RKO (cell line): ENCODE results near the gene XIRP2.

Source experiments
- DNase-seq: peaks from one replicate; pipeline ENCODE4 v3.0.0-alpha.2; 2016; ENCODE audit warnings: low spot score

The XIRP2 gene

DNA sequence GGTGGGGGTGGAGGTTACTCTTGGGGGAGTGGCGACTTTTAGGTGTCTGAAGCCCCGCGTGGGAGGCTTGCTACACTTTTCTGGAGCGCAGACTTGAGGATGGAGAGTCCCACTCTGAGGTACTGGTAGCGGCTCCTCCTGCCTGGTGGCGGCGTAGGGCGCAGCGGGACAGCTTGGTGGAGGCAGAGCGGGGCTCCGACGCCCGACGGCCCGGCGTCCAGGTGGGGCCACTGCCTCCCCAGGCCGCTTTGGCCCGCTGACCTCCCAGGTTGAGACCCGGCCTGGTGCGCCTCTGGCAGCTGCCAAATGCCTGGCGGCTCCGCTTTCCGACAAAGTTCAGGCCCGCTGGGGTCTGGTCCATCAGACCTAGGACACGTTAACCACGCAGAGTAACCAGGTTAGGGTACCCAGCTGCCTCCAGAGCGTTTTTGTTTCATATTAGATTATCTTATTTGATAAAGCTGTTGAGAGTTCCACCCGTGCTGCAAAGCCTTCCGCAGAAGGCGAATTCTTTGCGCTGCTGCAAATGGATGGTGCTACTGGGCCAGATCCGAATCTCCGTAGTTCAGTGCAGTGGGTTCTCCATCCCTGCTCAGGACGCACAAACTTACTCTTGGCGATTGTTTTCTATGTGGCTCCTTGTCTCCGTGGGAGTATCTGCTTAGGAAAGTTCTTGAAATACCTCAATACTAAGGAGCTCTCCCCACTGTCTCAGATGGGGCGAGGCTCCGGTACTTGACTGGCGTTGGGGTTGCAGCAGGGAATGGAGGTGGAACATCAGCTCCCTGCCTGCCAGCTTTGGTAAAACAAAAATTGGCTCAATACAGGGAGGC is 405.9 kb downstream of the XIRP2 start:
- no peak for DNase-seq

DNA sequence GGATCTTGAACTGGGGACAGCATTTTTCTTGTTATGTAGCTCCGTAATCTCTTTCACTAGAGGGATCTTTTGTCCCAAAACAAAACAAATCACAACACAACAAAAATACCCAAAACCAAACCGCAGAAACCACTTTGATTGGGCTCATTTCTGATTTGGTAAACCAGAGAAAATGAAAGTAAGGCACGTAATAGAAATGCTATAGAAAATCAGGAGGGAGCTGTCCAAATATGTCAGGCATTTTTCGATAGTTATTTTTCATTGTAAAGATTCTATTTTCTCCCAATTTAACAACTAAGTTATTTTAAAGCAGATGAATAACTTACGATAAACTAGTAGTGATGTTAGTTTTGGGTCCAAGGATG is 406.5 kb downstream of the XIRP2 start:
- no peak for DNase-seq

DNA sequence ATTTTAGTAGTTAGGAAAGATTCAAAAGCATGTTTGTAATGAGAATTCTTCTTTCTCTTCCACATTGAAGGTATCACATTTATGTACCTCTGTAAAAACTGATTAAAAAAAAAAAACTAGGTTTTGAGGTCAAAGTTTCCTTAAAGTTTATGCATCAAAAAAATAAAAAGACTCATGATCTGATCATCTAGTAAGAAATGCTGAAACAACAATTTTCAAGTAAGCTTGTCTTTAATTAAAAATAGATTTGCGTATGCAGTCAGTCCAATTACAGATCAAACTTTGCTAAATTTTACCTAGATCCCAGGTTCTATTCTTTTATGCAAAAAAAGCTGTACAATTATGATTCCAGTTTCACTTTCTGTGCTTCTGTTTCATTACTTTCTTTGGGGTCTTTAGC is 409.0 kb downstream of the XIRP2 start:
- DNase-seq = no peak

DNA sequence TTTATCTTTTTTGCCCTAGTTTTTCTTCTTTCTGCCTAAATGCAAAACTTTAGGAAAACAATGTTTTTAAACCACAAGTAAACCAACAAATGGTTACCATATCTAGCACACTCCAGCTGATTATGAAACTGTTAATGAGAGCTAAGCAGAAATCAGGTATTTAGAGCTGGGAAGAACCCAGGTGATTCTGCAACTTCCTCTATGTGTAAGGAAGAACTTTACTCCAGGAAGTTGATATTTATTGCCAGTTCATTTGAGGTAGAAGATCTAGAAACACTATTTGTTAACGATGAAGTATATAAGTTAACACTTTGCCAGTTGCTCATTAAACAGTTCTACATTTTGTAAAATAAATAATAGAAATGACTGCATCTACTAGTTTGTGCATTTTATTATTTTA is 409.7 kb downstream of the XIRP2 start:
- no peak for DNase-seq
